ENCODE data around the gene STK10. TPM values are rescaled to one million over a fixed set of nuclear protein-coding genes. Genes with fewer than 3 reads are reported as not detected.

Gene STK10
- total RNA-seq, 1 experiment from 2014 or later: 25.7 TPM

DNA sequence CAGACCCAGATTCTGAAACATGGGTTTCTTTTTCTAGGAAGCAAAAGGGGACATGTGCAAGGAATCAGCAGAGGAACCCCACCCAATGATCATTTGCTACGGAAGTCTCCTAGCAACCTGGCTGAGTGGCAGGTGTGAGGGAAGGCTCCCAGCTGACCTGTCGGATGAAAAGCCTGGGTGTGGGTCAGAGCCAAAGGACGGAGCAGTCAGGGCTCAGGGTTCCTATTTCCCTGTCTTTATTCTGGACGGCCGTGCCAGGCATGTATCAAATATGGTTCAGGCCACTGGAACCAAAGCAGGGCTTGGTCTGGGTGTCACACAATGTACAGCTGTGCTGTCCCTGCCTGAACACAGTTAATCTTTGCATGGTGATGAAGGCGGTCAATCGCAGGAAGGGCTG, 20.1 kb downstream of the STK10 start:
- no peak overlapping the region for H2AFZ ChIP-seq (ENCODE audit: low read length)
- peaks cover 1% of the 10 kb centered on the region for H3K4me1 ChIP-seq (ENCODE audit: insufficient read depth, low read length)
- no peak for ATAC-seq
- no peaks in the 10 kb centered on the region for H3K9me3 ChIP-seq (ENCODE audit: low read length)
- H4K20me1 ChIP-seq (ENCODE audit: low read length): peaks cover 12% of the 10 kb centered on the region; the same call in 1 of the 2 replicates
- no peak overlapping the region for H3K4me2 ChIP-seq (ENCODE audit: low read length)
- H3K27me3 ChIP-seq (ENCODE audit: low read length): no peaks in the 10 kb centered on the region
- no peak overlapping the region for H3K4me3 ChIP-seq (ENCODE audit: low read length)
- peaks cover 23% of the 10 kb centered on the region for H3K79me2 ChIP-seq (ENCODE audit: low read length)
- TF ChIP-seq, protein P1, sequence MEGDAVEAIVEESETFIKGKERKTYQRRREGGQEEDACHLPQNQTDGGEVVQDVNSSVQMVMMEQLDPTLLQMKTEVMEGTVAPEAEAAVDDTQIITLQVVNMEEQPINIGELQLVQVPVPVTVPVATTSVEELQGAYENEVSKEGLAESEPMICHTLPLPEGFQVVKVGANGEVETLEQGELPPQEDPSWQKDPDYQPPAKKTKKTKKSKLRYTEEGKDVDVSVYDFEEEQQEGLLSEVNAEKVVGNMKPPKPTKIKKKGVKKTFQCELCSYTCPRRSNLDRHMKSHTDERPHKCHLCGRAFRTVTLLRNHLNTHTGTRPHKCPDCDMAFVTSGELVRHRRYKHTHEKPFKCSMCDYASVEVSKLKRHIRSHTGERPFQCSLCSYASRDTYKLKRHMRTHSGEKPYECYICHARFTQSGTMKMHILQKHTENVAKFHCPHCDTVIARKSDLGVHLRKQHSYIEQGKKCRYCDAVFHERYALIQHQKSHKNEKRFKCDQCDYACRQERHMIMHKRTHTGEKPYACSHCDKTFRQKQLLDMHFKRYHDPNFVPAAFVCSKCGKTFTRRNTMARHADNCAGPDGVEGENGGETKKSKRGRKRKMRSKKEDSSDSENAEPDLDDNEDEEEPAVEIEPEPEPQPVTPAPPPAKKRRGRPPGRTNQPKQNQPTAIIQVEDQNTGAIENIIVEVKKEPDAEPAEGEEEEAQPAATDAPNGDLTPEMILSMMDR (conservative IDR thresholded peaks at IDR 0.05; ENCODE audit: low read depth, low read length): no peak
- TF ChIP-seq EZH2 (IDR thresholded peaks at IDR 0.05; ENCODE audit: low read length, unreplicated experiment) (no peak), EZH2phosphoT487 (IDR thresholded peaks at IDR 0.05; ENCODE audit: borderline replicate concordance, low read length) (no peak)
- no peak for DNase-seq
- BruUV-seq (replicated peaks): no TSS peak
- H3K9me2 ChIP-seq (replicated peaks; ENCODE audit: low read length): no peaks in the 10 kb centered on the region
- no peaks in the 10 kb centered on the region for H3K36me3 ChIP-seq (ENCODE audit: low read depth, low read length)
- ChIA-PET POLR2A (ENCODE audit: unreplicated experiment) (no interaction called here), CTCF (no interaction called here)
- intact Hi-C loops (cut with micrococcal nuclease): no loop called here
- no peak overlapping the region for H3K9ac ChIP-seq (ENCODE audit: low read length)
- H3F3A ChIP-seq (ENCODE audit: low read length, unreplicated experiment): no peaks in the 10 kb centered on the region
- no peak overlapping the region for H3K27ac ChIP-seq (ENCODE audit: low read length)

DNA sequence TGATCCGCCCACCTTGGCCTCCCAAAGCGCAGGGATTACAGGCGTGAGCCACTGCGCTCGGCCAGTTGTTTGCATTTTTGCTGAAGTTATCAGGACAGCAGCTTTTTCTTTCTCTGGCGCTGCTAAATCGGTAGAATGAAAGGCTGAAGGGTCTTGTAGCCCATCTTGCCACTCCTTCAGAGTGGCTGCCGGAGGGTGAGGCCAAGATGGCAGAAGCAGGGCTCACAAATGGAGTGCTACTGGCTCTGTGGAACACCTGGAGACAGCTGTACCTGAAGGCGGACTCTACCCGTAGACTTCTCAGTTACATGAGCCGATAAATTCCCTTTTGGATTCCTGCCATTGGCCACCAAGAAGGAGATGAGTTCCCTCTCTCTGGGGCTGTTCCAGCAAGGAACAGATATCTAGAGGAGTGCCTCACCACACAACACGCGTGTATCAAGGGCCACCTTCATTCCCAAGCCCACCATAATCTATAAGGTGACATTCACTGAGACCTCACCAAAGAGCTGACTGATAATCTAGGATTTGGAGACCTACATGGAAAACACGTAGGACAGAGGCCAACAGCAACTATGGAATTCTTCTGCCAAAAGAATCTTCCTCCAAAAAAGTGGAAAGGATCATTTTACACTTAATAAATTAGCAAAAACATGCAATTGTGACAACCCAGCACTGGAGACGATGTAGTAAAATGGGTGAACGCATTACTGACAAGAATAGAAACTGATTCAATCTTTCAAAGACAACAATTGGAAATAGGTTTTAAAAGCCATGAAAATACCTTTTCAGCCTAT, 21.8 kb downstream of the STK10 start:
- no peak overlapping the region for H2AFZ ChIP-seq (ENCODE audit: low read length)
- DNase-seq (no peak), ATAC-seq (no peak)
- H3K79me2 ChIP-seq (ENCODE audit: low read length): peaks cover 25% of the 10 kb centered on the region
- no peaks in the 10 kb centered on the region for H3K9me3 ChIP-seq (ENCODE audit: low read length)
- H3K4me2 ChIP-seq (ENCODE audit: low read length): no peak overlapping the region
- CTCF ChIA-PET: no interaction called here
- H3K4me3 ChIP-seq (ENCODE audit: low read length): no peak overlapping the region
- POLR2A ChIA-PET (ENCODE audit: unreplicated experiment): no interaction called here
- intact Hi-C loops (cut with micrococcal nuclease): no loop called here
- no peaks in the 10 kb centered on the region for H3K9me2 ChIP-seq (replicated peaks; ENCODE audit: low read length)
- H3K36me3 ChIP-seq (ENCODE audit: low read depth, low read length): no peaks in the 10 kb centered on the region
- BruUV-seq (replicated peaks): no TSS peak
- peaks cover 17% of the 10 kb centered on the region; the same call in 1 of the 2 replicates for H4K20me1 ChIP-seq (ENCODE audit: low read length)
- H3K4me1 ChIP-seq (ENCODE audit: insufficient read depth, low read length): no peaks in the 10 kb centered on the region
- H3K27me3 ChIP-seq (ENCODE audit: low read length): no peaks in the 10 kb centered on the region
- H3K9ac ChIP-seq (ENCODE audit: low read length): no peak overlapping the region
- H3F3A ChIP-seq (ENCODE audit: low read length, unreplicated experiment): no peaks in the 10 kb centered on the region
- TF ChIP-seq, protein P1 (conservative IDR thresholded peaks at IDR 0.05; ENCODE audit: low read depth, low read length): no peak
- TF ChIP-seq EZH2phosphoT487 (IDR thresholded peaks at IDR 0.05; ENCODE audit: borderline replicate concordance, low read length) (no peak), EZH2 (IDR thresholded peaks at IDR 0.05; ENCODE audit: low read length, unreplicated experiment) (no peak)
- no peak overlapping the region for H3K27ac ChIP-seq (ENCODE audit: low read length)

DNA sequence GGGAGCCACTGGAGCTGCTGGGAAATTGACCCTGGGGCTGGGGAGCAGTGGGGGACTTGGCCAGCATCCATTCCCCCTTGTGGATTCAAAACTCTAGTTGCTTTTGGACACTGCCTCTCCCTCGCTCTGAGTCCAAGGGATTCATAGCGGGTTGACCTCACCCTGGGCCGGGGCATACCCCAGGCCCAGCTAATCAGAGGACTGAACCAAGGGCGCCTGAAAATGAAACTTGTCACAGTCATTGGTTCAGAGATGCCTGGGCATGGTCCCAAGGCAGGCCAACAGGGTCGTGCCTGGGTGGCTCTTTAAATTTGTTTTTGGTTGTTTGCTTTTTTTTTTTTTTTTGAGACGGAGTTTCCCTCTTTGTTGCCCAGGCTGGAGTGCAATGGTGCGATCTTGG, 22.6 kb downstream of the STK10 start:
- Histone ChIP-seq H3K27ac (ENCODE audit: low read length) (no peak overlapping the region), H3K27me3 (ENCODE audit: low read length) (no peaks in the 10 kb centered on the region), H3K9me3 (ENCODE audit: low read length) (no peaks in the 10 kb centered on the region), H3K79me2 (ENCODE audit: low read length) (peaks cover 25% of the 10 kb centered on the region), H3F3A (ENCODE audit: low read length, unreplicated experiment) (no peaks in the 10 kb centered on the region), H3K36me3 (ENCODE audit: low read depth, low read length) (no peaks in the 10 kb centered on the region), H3K9me2 (replicated peaks; ENCODE audit: low read length) (no peaks in the 10 kb centered on the region), H3K4me3 (ENCODE audit: low read length) (no peak overlapping the region), H3K9ac (ENCODE audit: low read length) (no peak overlapping the region), H3K4me2 (ENCODE audit: low read length) (no peak overlapping the region), H2AFZ (ENCODE audit: low read length) (no peak overlapping the region), H4K20me1 (ENCODE audit: low read length) (peaks cover 17% of the 10 kb centered on the region; the same call in 1 of the 2 replicates), H3K4me1 (ENCODE audit: insufficient read depth, low read length) (no peaks in the 10 kb centered on the region)
- POLR2A ChIA-PET (ENCODE audit: unreplicated experiment): no interaction called here
- intact Hi-C loops (cut with micrococcal nuclease): no loop called here
- BruUV-seq (replicated peaks): no TSS peak
- TF ChIP-seq EZH2 (IDR thresholded peaks at IDR 0.05; ENCODE audit: low read length, unreplicated experiment) (no peak), EZH2phosphoT487 (IDR thresholded peaks at IDR 0.05; ENCODE audit: borderline replicate concordance, low read length) (no peak)
- TF ChIP-seq, protein P1 (conservative IDR thresholded peaks at IDR 0.05; ENCODE audit: low read depth, low read length): no peak
- CTCF ChIA-PET: no interaction called here
- ATAC-seq (no peak), DNase-seq (no peak)

Data from PC-3 (cell line).